HCT116 (cell line): ENCODE measurements around the gene TMC2. TPM values are rescaled to one million over a fixed set of nuclear protein-coding genes. Genes with fewer than 3 reads are reported as not detected.

Experiments
- ATAC-seq: fragments of 200-7000 bp; cut with Tn5 transposase; 2 replicates; pipeline ENCODE4 v1.9.1; 2020; ENCODE audit warnings: mild to moderate bottlenecking, moderate library complexity
- BruUV-seq: library from RNA; stranded (reverse); fragments of 400-500 nt; replicated peaks from 2 replicates; lab custom pipeline; 2021; lab: Mats Ljungman, UMichigan
- CTCF ChIA-PET: fragments of 300-600 bp; sonication (Branson Sonifier 250); formaldehyde crosslinking; loops from one replicate; lab custom pipeline; 2021; ENCODE audit warnings: antibody characterized with exemption; lab: Charles Lee
- POLR2A ChIA-PET: fragments of 300-600, 350-600 bp; sonication (Branson Sonifier 250); formaldehyde crosslinking; loops from one replicate; lab custom pipeline; 2021; ENCODE audit warnings: antibody characterized with exemption; lab: Charles Lee
- RAD21 ChIA-PET, 2 experiments: fragments of 300-600 bp; sonication (Branson Sonifier 250); formaldehyde crosslinking; loops; one replicate each; lab custom pipeline; 2023; ENCODE audit warnings: low total read pairs in 2 of 2; ENCODE audit not compliant: uncharacterized antibody in 2 of 2, unreplicated experiment in 2 of 2, low non-redundant PET in 1 of 2; lab: Charles Lee
- DNase-seq: peaks from one replicate; pipeline ENCODE4 v3.0.0-alpha.2; 2010; ENCODE audit warnings: low read depth, low spot score
- H2AFZ ChIP-seq: fragments of 200-600 bp; shearing (Covaris generic), sonication (generic); 2 replicates; pipeline ENCODE4 v1.6.1; 2017; ENCODE audit warnings: low read depth, mixed run types, mixed read lengths, antibody characterized with exemption, low read length; ENCODE audit not compliant: poor library complexity, severe bottlenecking
- H3K27ac ChIP-seq: 2 replicates; pipeline ENCODE4 v1.5.1; 2012; ENCODE audit warnings: low read depth, low read length
- H3K27me3 ChIP-seq: fragments of 200-600 bp; sonication (generic); 2 replicates; pipeline ENCODE4 v1.6.1; 2016; ENCODE audit warnings: mixed run types, low read length, mixed read lengths; ENCODE audit not compliant: insufficient read depth
- H3K36me3 ChIP-seq, 2 experiments: fragments of 200-500 bp in 1 of 2; fragments of 200-600 bp in 1 of 2; sonication (Bioruptor generic) in 1 of 2; sonication (generic) in 1 of 2; 2 replicates each; pipeline versions ENCODE4 v1.5.1 to v1.6.1; 2014 to 2016; ENCODE audit warnings: low read length in 2 of 2, inconsistent platforms in 1 of 2, mixed read lengths in 1 of 2, mixed run types in 1 of 2; ENCODE audit not compliant: insufficient read depth in 2 of 2, control insufficient read depth in 1 of 2
- H3K4me1 ChIP-seq, 2 experiments: fragments of 200-600 bp in 1 of 2; sonication (generic) in 1 of 2; 2 replicates each; pipeline versions ENCODE4 v1.5.1 to v1.6.1; 2012 to 2017; ENCODE audit warnings: low read length in 2 of 2, inconsistent platforms in 1 of 2, mild to moderate bottlenecking in 1 of 2, mixed read lengths in 1 of 2, mixed run types in 1 of 2, moderate library complexity in 1 of 2; ENCODE audit not compliant: insufficient read depth in 2 of 2, control insufficient read depth in 1 of 2
- H3K4me2 ChIP-seq: fragments of 200-600 bp; sonication (generic); 2 replicates; pipeline ENCODE4 v1.6.1; 2017; ENCODE audit warnings: mixed run types, low read length, mixed read lengths
- H3K4me3 ChIP-seq, 2 experiments: fragments of 200-600 bp in 1 of 2; sonication (generic) in 1 of 2; replicated peaks in 1 of 2; 2 replicates each; pipeline ENCODE4 v1.5.1; 2011 to 2016; ENCODE audit warnings: low read length in 2 of 2, control low read depth in 1 of 2, low read depth in 1 of 2, mild to moderate bottlenecking in 1 of 2, mixed read lengths in 1 of 2, mixed run types in 1 of 2
- H3K79me2 ChIP-seq: fragments of 200-600 bp; sonication (generic); 2 replicates; pipeline ENCODE4 v1.6.1; 2017; ENCODE audit warnings: mild to moderate bottlenecking, mixed run types, low read length, moderate library complexity, mixed read lengths; ENCODE audit not compliant: insufficient read depth
- H3K9ac ChIP-seq: fragments of 200-600 bp; sonication (generic); 2 replicates; pipeline ENCODE4 v1.6.1; 2016; ENCODE audit warnings: low read length, mixed read lengths
- H3K9me2 ChIP-seq: fragments of 200-600 bp; sonication (generic), shearing (Covaris generic); 2 replicates; pipeline ENCODE4 v1.6.1; 2017; ENCODE audit warnings: mixed run types, mild to moderate bottlenecking, moderate library complexity; ENCODE audit not compliant: insufficient read depth
- H3K9me3 ChIP-seq, 2 experiments: fragments of 200-500 bp in 1 of 2; fragments of 200-600 bp in 1 of 2; sonication (Bioruptor generic) in 1 of 2; sonication (generic) in 1 of 2; 2 replicates each; pipeline ENCODE4 v1.6.1; 2014 to 2017; ENCODE audit warnings: low read length in 2 of 2, mixed read lengths in 2 of 2, inconsistent platforms in 1 of 2, low read depth in 1 of 2, mild to moderate bottlenecking in 1 of 2, mixed run types in 1 of 2, moderate library complexity in 1 of 2; ENCODE audit not compliant: control insufficient read depth in 1 of 2, insufficient read depth in 1 of 2
- H4K20me1 ChIP-seq: fragments of 200-600 bp; sonication (generic), shearing (Covaris generic); 2 replicates; pipeline ENCODE4 v1.6.1; 2017; ENCODE audit warnings: mixed run types, mild to moderate bottlenecking, moderate library complexity; ENCODE audit not compliant: insufficient read depth
- CEBPB ChIP-seq: IDR thresholded peaks from 2 replicates; pipeline ENCODE4 v1.6.1; 2012; ENCODE audit warnings: low read depth
- ELF1 ChIP-seq: IDR thresholded peaks from 2 replicates; pipeline ENCODE4 v1.6.1; 2012; ENCODE audit warnings: low read depth, borderline replicate concordance
- EZH2phosphoT487 ChIP-seq: fragments of 200-600 bp; IDR thresholded peaks from 2 replicates; pipeline ENCODE4 v1.6.1; 2018; ENCODE audit warnings: antibody characterized with exemption, borderline replicate concordance
- POLR2A ChIP-seq: IDR thresholded peaks from 2 replicates; pipeline ENCODE4 v1.7.0; 2011; ENCODE audit warnings: borderline replicate concordance; ENCODE audit not compliant: insufficient read depth, insufficient read length; ENCODE audit errors: extremely low read depth
- SIN3A ChIP-seq: IDR thresholded peaks from 2 replicates; pipeline ENCODE4 v1.6.1; 2012; ENCODE audit warnings: low read depth
- SP1 ChIP-seq: IDR thresholded peaks from 2 replicates; pipeline ENCODE4 v1.6.1; 2012; ENCODE audit warnings: low read depth
- SRF ChIP-seq: IDR thresholded peaks from 2 replicates; pipeline ENCODE4 v1.6.1; 2012; ENCODE audit warnings: low read depth
- TCF7L2 ChIP-seq: IDR thresholded peaks from 2 replicates; pipeline ENCODE4 v1.7.0; 2011; ENCODE audit warnings: borderline replicate concordance, inconsistent platforms; ENCODE audit not compliant: insufficient read depth, insufficient read length; ENCODE audit errors: extremely low read depth
- YY1 ChIP-seq: IDR thresholded peaks from 2 replicates; pipeline ENCODE4 v1.6.1; 2011; ENCODE audit warnings: low read length, low read depth, moderate library complexity, mild to moderate bottlenecking; ENCODE audit not compliant: insufficient replicate concordance; ENCODE audit errors: extremely low read depth
- intact Hi-C: fragments of 100-400 bp; cut with micrococcal nuclease; formaldehyde crosslinking; loops from 2 replicates; pipeline ENCODE4 v1.10.0; 2022
- total RNA-seq: library from RNA; stranded (reverse); gene quantifications from one replicate; pipeline ENCODE4 v1.2.1, GENCODE V29; 2021; ENCODE audit not compliant: unreplicated experiment
- TF ChIP-seq, protein P1 (sequence below): IDR thresholded peaks from 2 replicates; pipeline ENCODE4 v1.6.1; 2012
- TF ChIP-seq, protein P2 (sequence below): IDR thresholded peaks from 2 replicates; pipeline ENCODE4 v1.6.1; 2012
- TF ChIP-seq, protein P3 (sequence below), 3 experiments: fragments of 200-600 bp in 1 of 3; sonication (generic) in 1 of 3; IDR thresholded peaks in 2 of 3; conservative IDR thresholded peaks in 1 of 3; 2 replicates each; pipeline ENCODE4 v1.5.1; 2012 to 2017; ENCODE audit warnings: low read depth in 2 of 3, low read length in 2 of 3, antibody characterized with exemption in 1 of 3, borderline replicate concordance in 1 of 3, control low read depth in 1 of 3, mild to moderate bottlenecking in 1 of 3, mixed read lengths in 1 of 3, mixed run types in 1 of 3, moderate library complexity in 1 of 3; ENCODE audit not compliant: insufficient read depth in 1 of 3
- TF ChIP-seq, protein P4 (sequence below): IDR thresholded peaks from 2 replicates; pipeline ENCODE4 v1.6.1; 2012; ENCODE audit warnings: low read depth
- TF ChIP-seq, protein P5 (sequence below): IDR thresholded peaks from 2 replicates; pipeline ENCODE4 v1.6.1; 2011; ENCODE audit warnings: mild to moderate bottlenecking, low read length, moderate library complexity; ENCODE audit not compliant: insufficient replicate concordance; ENCODE audit errors: extremely low read depth

Gene TMC2
- total RNA-seq, 1 experiment from 2014 or later: not detected

DNA sequence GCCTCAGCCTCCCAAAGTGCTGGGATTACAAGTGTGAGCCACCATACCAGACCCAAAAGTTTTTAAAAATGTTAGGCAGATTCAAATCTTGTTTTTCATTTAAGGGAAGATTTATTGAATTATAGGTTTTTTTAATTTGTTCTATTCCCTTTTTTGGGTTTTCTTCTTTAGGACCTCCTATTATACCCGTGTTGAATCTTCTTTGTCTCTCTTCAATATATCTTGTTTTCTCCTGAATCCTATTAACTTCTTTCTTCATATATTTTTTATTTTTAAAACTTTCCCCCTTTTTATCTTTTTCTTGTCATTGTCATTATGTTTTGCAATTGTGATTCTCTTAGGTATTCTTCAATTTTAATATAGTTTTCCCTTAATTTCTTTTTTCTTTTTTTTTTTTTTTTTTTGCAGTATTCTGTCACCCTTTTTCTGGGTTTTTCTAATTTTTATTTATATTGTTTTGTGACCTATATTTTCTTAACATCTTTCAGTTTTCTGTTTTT is 70.2 kb downstream of the TMC2 start:
- CTCF ChIA-PET: no interaction called here
- RAD21 ChIA-PET: no interaction called here
- Histone ChIP-seq H3K4me1 (no peaks in the 10 kb centered on the region), H3K4me2 (no peak overlapping the region), H3K27ac (no peak overlapping the region), H3K9ac (no peak overlapping the region), H3K36me3 (no peaks in the 10 kb centered on the region), H3K79me2 (no peaks in the 10 kb centered on the region), H3K9me3 (peaks cover 0 to 9% of the 10 kb centered on the region in 2 experiments; a peak in 1 of 4 replicates), H3K4me3 (no peak overlapping the region), H2AFZ (no peak overlapping the region), H3K9me2 (no peaks in the 10 kb centered on the region), H4K20me1 (no peaks in the 10 kb centered on the region), H3K27me3 (no peaks in the 10 kb centered on the region)
- intact Hi-C loops: no loop called here
- DNase-seq (no peak), ATAC-seq (no peak)
- POLR2A ChIA-PET: no interaction called here
- TF ChIP-seq EZH2phosphoT487: no peak
- no peak for TF ChIP-seq ELF1
- no peak for TF ChIP-seq SP1
- TF ChIP-seq CEBPB: no peak
- TF ChIP-seq SIN3A: no peak
- no peak for TF ChIP-seq YY1
- TF ChIP-seq TCF7L2: no peak
- TF ChIP-seq, protein P1, sequence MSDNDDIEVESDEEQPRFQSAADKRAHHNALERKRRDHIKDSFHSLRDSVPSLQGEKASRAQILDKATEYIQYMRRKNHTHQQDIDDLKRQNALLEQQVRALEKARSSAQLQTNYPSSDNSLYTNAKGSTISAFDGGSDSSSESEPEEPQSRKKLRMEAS: no peak
- TF ChIP-seq, protein P2, sequence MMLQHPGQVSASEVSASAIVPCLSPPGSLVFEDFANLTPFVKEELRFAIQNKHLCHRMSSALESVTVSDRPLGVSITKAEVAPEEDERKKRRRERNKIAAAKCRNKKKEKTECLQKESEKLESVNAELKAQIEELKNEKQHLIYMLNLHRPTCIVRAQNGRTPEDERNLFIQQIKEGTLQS: no peak
- TF ChIP-seq, protein P3, sequence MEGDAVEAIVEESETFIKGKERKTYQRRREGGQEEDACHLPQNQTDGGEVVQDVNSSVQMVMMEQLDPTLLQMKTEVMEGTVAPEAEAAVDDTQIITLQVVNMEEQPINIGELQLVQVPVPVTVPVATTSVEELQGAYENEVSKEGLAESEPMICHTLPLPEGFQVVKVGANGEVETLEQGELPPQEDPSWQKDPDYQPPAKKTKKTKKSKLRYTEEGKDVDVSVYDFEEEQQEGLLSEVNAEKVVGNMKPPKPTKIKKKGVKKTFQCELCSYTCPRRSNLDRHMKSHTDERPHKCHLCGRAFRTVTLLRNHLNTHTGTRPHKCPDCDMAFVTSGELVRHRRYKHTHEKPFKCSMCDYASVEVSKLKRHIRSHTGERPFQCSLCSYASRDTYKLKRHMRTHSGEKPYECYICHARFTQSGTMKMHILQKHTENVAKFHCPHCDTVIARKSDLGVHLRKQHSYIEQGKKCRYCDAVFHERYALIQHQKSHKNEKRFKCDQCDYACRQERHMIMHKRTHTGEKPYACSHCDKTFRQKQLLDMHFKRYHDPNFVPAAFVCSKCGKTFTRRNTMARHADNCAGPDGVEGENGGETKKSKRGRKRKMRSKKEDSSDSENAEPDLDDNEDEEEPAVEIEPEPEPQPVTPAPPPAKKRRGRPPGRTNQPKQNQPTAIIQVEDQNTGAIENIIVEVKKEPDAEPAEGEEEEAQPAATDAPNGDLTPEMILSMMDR (IDR thresholded peaks at IDR 0.05 in 2 of 3, conservative IDR thresholded peaks at IDR 0.05 in 1 of 3; ENCODE audit: borderline replicate concordance in 1 of 3, insufficient read depth in 1 of 3, low read depth in 2 of 3, low read length in 2 of 3): no peak
- TF ChIP-seq, protein P4, sequence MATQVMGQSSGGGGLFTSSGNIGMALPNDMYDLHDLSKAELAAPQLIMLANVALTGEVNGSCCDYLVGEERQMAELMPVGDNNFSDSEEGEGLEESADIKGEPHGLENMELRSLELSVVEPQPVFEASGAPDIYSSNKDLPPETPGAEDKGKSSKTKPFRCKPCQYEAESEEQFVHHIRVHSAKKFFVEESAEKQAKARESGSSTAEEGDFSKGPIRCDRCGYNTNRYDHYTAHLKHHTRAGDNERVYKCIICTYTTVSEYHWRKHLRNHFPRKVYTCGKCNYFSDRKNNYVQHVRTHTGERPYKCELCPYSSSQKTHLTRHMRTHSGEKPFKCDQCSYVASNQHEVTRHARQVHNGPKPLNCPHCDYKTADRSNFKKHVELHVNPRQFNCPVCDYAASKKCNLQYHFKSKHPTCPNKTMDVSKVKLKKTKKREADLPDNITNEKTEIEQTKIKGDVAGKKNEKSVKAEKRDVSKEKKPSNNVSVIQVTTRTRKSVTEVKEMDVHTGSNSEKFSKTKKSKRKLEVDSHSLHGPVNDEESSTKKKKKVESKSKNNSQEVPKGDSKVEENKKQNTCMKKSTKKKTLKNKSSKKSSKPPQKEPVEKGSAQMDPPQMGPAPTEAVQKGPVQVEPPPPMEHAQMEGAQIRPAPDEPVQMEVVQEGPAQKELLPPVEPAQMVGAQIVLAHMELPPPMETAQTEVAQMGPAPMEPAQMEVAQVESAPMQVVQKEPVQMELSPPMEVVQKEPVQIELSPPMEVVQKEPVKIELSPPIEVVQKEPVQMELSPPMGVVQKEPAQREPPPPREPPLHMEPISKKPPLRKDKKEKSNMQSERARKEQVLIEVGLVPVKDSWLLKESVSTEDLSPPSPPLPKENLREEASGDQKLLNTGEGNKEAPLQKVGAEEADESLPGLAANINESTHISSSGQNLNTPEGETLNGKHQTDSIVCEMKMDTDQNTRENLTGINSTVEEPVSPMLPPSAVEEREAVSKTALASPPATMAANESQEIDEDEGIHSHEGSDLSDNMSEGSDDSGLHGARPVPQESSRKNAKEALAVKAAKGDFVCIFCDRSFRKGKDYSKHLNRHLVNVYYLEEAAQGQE: no peak
- no peak for TF ChIP-seq SRF
- no peak for TF ChIP-seq POLR2A
- TF ChIP-seq, protein P5, sequence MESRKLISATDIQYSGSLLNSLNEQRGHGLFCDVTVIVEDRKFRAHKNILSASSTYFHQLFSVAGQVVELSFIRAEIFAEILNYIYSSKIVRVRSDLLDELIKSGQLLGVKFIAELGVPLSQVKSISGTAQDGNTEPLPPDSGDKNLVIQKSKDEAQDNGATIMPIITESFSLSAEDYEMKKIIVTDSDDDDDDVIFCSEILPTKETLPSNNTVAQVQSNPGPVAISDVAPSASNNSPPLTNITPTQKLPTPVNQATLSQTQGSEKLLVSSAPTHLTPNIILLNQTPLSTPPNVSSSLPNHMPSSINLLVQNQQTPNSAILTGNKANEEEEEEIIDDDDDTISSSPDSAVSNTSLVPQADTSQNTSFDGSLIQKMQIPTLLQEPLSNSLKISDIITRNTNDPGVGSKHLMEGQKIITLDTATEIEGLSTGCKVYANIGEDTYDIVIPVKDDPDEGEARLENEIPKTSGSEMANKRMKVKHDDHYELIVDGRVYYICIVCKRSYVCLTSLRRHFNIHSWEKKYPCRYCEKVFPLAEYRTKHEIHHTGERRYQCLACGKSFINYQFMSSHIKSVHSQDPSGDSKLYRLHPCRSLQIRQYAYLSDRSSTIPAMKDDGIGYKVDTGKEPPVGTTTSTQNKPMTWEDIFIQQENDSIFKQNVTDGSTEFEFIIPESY: no peak
- BruUV-seq: no TSS peak
